Loucy (cell line): ENCODE results near the gene SNCAIP.

ENCODE experiments used
- H2AFZ ChIP-seq: fragments of 200-600 bp; sonication (generic); 2 replicates; pipeline ENCODE4 v1.6.0; 2016; ENCODE audit warnings: antibody characterized with exemption, mild to moderate bottlenecking, low read length, moderate library complexity
- H3F3A ChIP-seq: fragments of 200-600 bp; 2 replicates; pipeline ENCODE4 v1.6.0; 2016; ENCODE audit warnings: antibody characterized with exemption, low read depth, mild to moderate bottlenecking
- H3K27me3 ChIP-seq: fragments of 200-600 bp; sonication (generic); 2 replicates; pipeline ENCODE4 v1.6.1; 2014; ENCODE audit warnings: low read length, mild to moderate bottlenecking; ENCODE audit not compliant: insufficient read depth, poor library complexity, severe bottlenecking
- H3K36me3 ChIP-seq: fragments of 200-600 bp; sonication (generic); 2 replicates; pipeline ENCODE4 v1.6.1; 2016; ENCODE audit warnings: low read length; ENCODE audit not compliant: insufficient read depth
- H3K4me1 ChIP-seq: fragments of 200-600 bp; sonication (generic); 2 replicates; pipeline ENCODE4 v1.5.1; 2014; ENCODE audit warnings: low read length, mild to moderate bottlenecking; ENCODE audit not compliant: insufficient read depth, poor library complexity, severe bottlenecking
- H3K4me2 ChIP-seq: fragments of 200-600 bp; sonication (generic); 2 replicates; pipeline ENCODE4 v1.6.0; 2014; ENCODE audit warnings: antibody characterized with exemption, low read length, low read depth, mild to moderate bottlenecking; ENCODE audit not compliant: poor library complexity, severe bottlenecking
- H3K4me3 ChIP-seq: fragments of 200-600 bp; sonication (generic); 2 replicates; pipeline ENCODE4 v1.5.1; 2014; ENCODE audit warnings: low read length, mild to moderate bottlenecking, mixed read lengths; ENCODE audit not compliant: poor library complexity, severe bottlenecking
- H3K79me2 ChIP-seq: fragments of 200-600 bp; sonication (generic); 2 replicates; pipeline ENCODE4 v1.6.1; 2014; ENCODE audit warnings: low read length; ENCODE audit not compliant: insufficient read depth
- H3K9ac ChIP-seq: fragments of 200-600 bp; sonication (generic); 2 replicates; pipeline ENCODE4 v1.6.0; 2014; ENCODE audit warnings: mild to moderate bottlenecking, low read depth, low read length, moderate library complexity; ENCODE audit not compliant: poor library complexity, severe bottlenecking
- H3K9me2 ChIP-seq: fragments of 200-600 bp; sonication (generic); replicated peaks from 2 replicates; pipeline ENCODE4 v1.6.1; 2016; ENCODE audit warnings: low read depth, low read length, mixed read lengths
- H3K9me3 ChIP-seq: fragments of 200-600 bp; sonication (generic); 2 replicates; pipeline ENCODE4 v1.6.1; 2014; ENCODE audit warnings: mild to moderate bottlenecking, antibody characterized with exemption, low read length, low read depth; ENCODE audit not compliant: insufficient read depth
- H4K20me1 ChIP-seq: fragments of 200-600 bp; sonication (generic); 2 replicates; pipeline ENCODE4 v1.6.0; 2014; ENCODE audit warnings: antibody characterized with exemption, low read length, mild to moderate bottlenecking; ENCODE audit not compliant: insufficient read depth, poor library complexity, severe bottlenecking
- EZH2phosphoT487 ChIP-seq: fragments of 200-600 bp; IDR thresholded peaks from 2 replicates; pipeline ENCODE4 v1.6.1; 2018; ENCODE audit warnings: antibody characterized with exemption, mild to moderate bottlenecking, moderate library complexity, borderline replicate concordance
- TF ChIP-seq, protein P1 (sequence below): fragments of 200-600 bp; sonication (generic); conservative IDR thresholded peaks from 2 replicates; pipeline ENCODE4 v1.5.1; 2014; ENCODE audit warnings: mild to moderate bottlenecking, antibody characterized with exemption, low read length

Gene SNCAIP

DNA sequence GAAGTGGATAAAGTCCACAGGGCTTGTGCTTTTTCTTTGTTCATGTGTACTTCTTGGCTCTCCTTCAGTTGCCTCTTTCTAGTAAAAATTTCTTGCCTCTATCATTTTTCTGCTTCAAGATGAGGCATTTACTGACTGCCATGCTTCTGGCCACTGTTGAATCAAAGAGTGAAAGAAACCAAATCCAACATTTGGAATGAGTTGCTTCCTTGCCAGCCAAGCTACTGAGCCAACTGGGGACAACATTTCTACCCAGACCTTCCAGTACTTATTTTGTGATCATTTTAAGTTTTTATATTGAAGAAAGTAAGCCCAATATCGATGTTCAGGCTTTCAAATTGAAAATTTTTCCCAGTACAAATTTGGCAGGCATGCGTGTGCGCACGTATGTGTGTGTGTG lies 73.2 kb downstream of the SNCAIP start:
- Histone ChIP-seq H2AFZ (no peak overlapping the region), H3K9me2 (no peaks in the 10 kb centered on the region), H3K9me3 (no peaks in the 10 kb centered on the region), H3K79me2 (no peaks in the 10 kb centered on the region), H3K9ac (no peak overlapping the region), H4K20me1 (no peaks in the 10 kb centered on the region), H3K4me3 (no peak overlapping the region), H3F3A (no peaks in the 10 kb centered on the region), H3K4me1 (no peaks in the 10 kb centered on the region), H3K27me3 (no peaks in the 10 kb centered on the region), H3K4me2 (no peak overlapping the region), H3K36me3 (no peaks in the 10 kb centered on the region)
- TF ChIP-seq, protein P1, sequence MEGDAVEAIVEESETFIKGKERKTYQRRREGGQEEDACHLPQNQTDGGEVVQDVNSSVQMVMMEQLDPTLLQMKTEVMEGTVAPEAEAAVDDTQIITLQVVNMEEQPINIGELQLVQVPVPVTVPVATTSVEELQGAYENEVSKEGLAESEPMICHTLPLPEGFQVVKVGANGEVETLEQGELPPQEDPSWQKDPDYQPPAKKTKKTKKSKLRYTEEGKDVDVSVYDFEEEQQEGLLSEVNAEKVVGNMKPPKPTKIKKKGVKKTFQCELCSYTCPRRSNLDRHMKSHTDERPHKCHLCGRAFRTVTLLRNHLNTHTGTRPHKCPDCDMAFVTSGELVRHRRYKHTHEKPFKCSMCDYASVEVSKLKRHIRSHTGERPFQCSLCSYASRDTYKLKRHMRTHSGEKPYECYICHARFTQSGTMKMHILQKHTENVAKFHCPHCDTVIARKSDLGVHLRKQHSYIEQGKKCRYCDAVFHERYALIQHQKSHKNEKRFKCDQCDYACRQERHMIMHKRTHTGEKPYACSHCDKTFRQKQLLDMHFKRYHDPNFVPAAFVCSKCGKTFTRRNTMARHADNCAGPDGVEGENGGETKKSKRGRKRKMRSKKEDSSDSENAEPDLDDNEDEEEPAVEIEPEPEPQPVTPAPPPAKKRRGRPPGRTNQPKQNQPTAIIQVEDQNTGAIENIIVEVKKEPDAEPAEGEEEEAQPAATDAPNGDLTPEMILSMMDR = no peak
- TF ChIP-seq EZH2phosphoT487 = no peak

DNA sequence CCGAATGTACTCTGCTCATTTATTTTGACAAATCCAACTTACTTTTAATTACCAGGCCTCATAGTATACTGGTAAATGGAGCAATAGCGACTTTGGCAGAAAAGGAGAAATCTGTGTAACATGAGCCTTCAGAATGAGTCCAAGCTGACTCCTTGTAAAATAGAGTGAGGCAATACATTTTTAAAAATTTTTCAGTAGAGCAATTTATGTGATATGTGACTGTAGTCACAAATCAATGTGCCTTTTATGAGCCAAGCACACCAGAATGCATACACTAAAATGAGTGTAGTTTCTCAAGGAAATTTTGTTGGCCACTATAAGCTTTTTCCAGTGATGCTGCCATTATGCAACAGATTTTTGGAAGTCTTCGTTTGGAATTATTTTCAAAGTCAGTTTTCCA lies 73.8 kb downstream of the SNCAIP start:
- Histone ChIP-seq H2AFZ (no peak overlapping the region), H3F3A (no peaks in the 10 kb centered on the region), H3K79me2 (no peaks in the 10 kb centered on the region), H3K27me3 (no peaks in the 10 kb centered on the region), H4K20me1 (no peaks in the 10 kb centered on the region), H3K9me3 (no peaks in the 10 kb centered on the region), H3K36me3 (no peaks in the 10 kb centered on the region), H3K4me3 (no peak overlapping the region), H3K4me1 (no peaks in the 10 kb centered on the region), H3K9ac (no peak overlapping the region), H3K9me2 (no peaks in the 10 kb centered on the region), H3K4me2 (no peak overlapping the region)
- no peak for TF ChIP-seq EZH2phosphoT487
- TF ChIP-seq, protein P1 = no peak

DNA sequence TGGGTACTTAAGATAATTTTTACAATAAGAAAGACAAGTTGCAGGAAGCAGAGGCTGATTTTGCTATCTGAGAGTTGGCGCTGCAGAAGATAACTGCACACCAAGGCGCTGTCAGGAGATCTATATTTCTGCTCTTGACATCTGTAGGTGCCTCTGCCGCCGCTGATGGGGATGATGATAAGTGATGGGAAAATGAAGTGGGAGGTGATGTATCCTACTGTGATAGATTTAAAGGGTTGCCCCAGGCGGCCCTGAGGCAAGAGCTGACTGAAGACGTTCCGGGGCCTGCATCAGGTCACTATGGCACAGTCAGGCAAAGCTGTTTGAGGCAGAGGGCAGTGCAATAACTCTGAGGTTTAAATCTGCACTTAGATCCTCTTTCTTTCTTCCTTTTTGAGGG lies 78.1 kb downstream of the SNCAIP start:
- TF ChIP-seq, protein P1 = no peak
- no peak for TF ChIP-seq EZH2phosphoT487
- Histone ChIP-seq H3K9me2 (no peaks in the 10 kb centered on the region), H3K4me3 (no peak overlapping the region), H3K27me3 (no peaks in the 10 kb centered on the region), H3K36me3 (no peaks in the 10 kb centered on the region), H2AFZ (no peak overlapping the region), H3K4me2 (no peak overlapping the region), H4K20me1 (no peaks in the 10 kb centered on the region), H3F3A (no peaks in the 10 kb centered on the region), H3K9ac (no peak overlapping the region), H3K4me1 (no peaks in the 10 kb centered on the region), H3K9me3 (no peaks in the 10 kb centered on the region), H3K79me2 (no peaks in the 10 kb centered on the region)
